Astrocyte (in vitro differentiated cells and primary cell): ENCODE results near the gene PHLDA2.

Experiments used
- CTCF ChIP-seq: IDR thresholded peaks from 2 replicates; pipeline ENCODE4 v1.5.1; 2011; ENCODE audit warnings: low read depth, mild to moderate bottlenecking, inconsistent platforms, low read length, moderate library complexity; ENCODE audit not compliant: insufficient read depth
- EZH2 ChIP-seq: IDR thresholded peaks from 2 replicates; pipeline ENCODE4 v1.6.1; 2012; ENCODE audit warnings: mild to moderate bottlenecking, low read length, inconsistent platforms; ENCODE audit not compliant: insufficient read depth

GRCh38 chr11:2912498-2912897, 16.7 kb downstream of the PHLDA2 start:
- TF ChIP-seq CTCF (no peak), EZH2 (no peak)
